ENCODE data around the gene PABPN1.

Gene PABPN1

GRCh38 chr14:23365036-23365731, 43.9 kb downstream of the PABPN1 start, which contains the start of gene EFS:
TSS of gene EFS (minus strand) at chr14:23365172. CDS start at chr14:23365025, 147 bp downstream.
- H3K9me3 ChIP-seq = no peaks in the 10 kb centered on the region
- no peak within 1 kb of the TSS for H3K27ac ChIP-seq
- TF ChIP-seq CTCF (IDR thresholded peaks at IDR 0.05) = no peak
- H3K4me3 ChIP-seq (ENCODE audit: low read depth in 1 of 2, low read length in 1 of 2) = no peak within 1 kb of the TSS
- H3K27me3 ChIP-seq = peaks cover 92% of the 10 kb centered on the region
- H3K4me1 ChIP-seq (ENCODE audit: control insufficient read depth in 1 of 2, insufficient read depth in 1 of 2, low read depth in 1 of 2, low read length in 1 of 2) = no peaks in the 10 kb centered on the region
- no peaks in the 10 kb centered on the region for H3K36me3 ChIP-seq

GRCh38 chr14:23365732-23366425, 44.6 kb downstream of the PABPN1 start:
- H3K4me1 ChIP-seq (ENCODE audit: control insufficient read depth in 1 of 2, insufficient read depth in 1 of 2, low read depth in 1 of 2, low read length in 1 of 2) = no peaks in the 10 kb centered on the region
- no peaks in the 10 kb centered on the region for H3K9me3 ChIP-seq
- no peaks in the 10 kb centered on the region for H3K36me3 ChIP-seq
- H3K27ac ChIP-seq = no peak overlapping the region
- TF ChIP-seq CTCF (IDR thresholded peaks at IDR 0.05) = no peak
- no peak overlapping the region for H3K4me3 ChIP-seq (ENCODE audit: low read depth in 1 of 2, low read length in 1 of 2)
- peaks cover 96% of the 10 kb centered on the region for H3K27me3 ChIP-seq

- Histone ChIP-seq H3K4me1 (ENCODE audit: control insufficient read depth in 1 of 2, insufficient read depth in 1 of 2, low read depth in 1 of 2, low read length in 1 of 2) (no peaks in the 10 kb centered on the region), H3K9me3 (no peaks in the 10 kb centered on the region), H3K36me3 (no peaks in the 10 kb centered on the region), H3K4me3 (ENCODE audit: low read depth in 1 of 2, low read length in 1 of 2) (no peak overlapping the region), H3K27me3 (peaks cover 90% of the 10 kb centered on the region), H3K27ac (no peak overlapping the region)
- no peak for TF ChIP-seq CTCF (IDR thresholded peaks at IDR 0.05)
These were observed 45.2 kb downstream of the PABPN1 start for GRCh38 chr14:23366426-23366921.

GRCh38 chr14:23370221-23370620, 49.0 kb downstream of the PABPN1 start:
- Histone ChIP-seq H3K4me1 (ENCODE audit: control insufficient read depth in 1 of 2, insufficient read depth in 1 of 2, low read depth in 1 of 2, low read length in 1 of 2) (no peaks in the 10 kb centered on the region), H3K36me3 (no peaks in the 10 kb centered on the region), H3K9me3 (no peaks in the 10 kb centered on the region), H3K4me3 (ENCODE audit: low read depth in 1 of 2, low read length in 1 of 2) (no peak overlapping the region), H3K27ac (no peak overlapping the region), H3K27me3 (peaks cover 53% of the 10 kb centered on the region)
- no peak for TF ChIP-seq CTCF (IDR thresholded peaks at IDR 0.05)

- H3K27me3 ChIP-seq = peaks cover 37% of the 10 kb centered on the region
- H3K36me3 ChIP-seq = no peaks in the 10 kb centered on the region
- no peak overlapping the region for H3K4me3 ChIP-seq (ENCODE audit: low read depth in 1 of 2, low read length in 1 of 2)
- H3K4me1 ChIP-seq (ENCODE audit: control insufficient read depth in 1 of 2, insufficient read depth in 1 of 2, low read depth in 1 of 2, low read length in 1 of 2) = no peaks in the 10 kb centered on the region
- no peak overlapping the region for H3K27ac ChIP-seq
- no peak for TF ChIP-seq CTCF (IDR thresholded peaks at IDR 0.05)
- no peaks in the 10 kb centered on the region for H3K9me3 ChIP-seq
These were observed 50.6 kb downstream of the PABPN1 start for GRCh38 chr14:23371865-23372264.
